Measurements from ENCODE around the gene SLC25A43. TPM values are rescaled to one million over a fixed set of nuclear protein-coding genes. Genes with fewer than 3 reads are reported as not detected.
A peak's percentile ranks its signal among the peaks of the same experiment; 100 is the strongest.
"Not testable (repeated sequence)": the region's sequence is repeated elsewhere in the genome, so short reads cannot be mapped to it uniquely, and the experiment has no call there.

SLC25A43 gene
- total RNA-seq, 2 experiments from 2014 or later: 2.9 to 3.2 TPM

DNA sequence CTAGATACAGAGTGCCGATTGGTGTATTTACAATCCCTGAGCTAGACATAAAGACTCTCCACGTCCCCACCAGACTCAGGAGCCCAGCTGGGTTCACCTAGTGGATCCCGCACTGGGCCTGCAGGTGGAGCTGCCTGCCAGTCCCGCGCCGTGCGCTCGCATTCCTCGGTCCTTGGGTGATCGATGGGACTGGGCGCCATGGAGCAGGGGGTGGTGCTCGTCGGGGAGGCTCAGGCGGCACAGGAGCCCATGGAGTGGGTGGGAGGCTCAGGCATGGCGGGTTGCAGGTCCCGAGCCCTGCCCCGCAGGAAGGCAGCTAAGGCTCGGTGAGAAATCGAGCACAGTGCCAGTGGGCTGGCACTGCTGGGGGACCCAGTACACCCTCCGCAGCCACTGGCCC, 11.7 kb upstream of the SLC25A43 start:
- intact Hi-C loops (cut with micrococcal nuclease); H3K27ac Mint-ChIP-seq; H3K4me1 Mint-ChIP-seq (ENCODE audit: low read depth); DNase-seq; H3K27me3 Mint-ChIP-seq (ENCODE audit: low read depth); H3K9me3 Mint-ChIP-seq; H3K36me3 Mint-ChIP-seq (ENCODE audit: low read depth); CTCF ChIA-PET; H3K4me3 Mint-ChIP-seq: not testable (repeated sequence)

GRCh38 chrX:119389214-119389613, 9.9 kb upstream of the SLC25A43 start:
- Mint-ChIP-seq H3K27me3 (ENCODE audit: low read depth) (no peaks in the 10 kb centered on the region), H3K36me3 (ENCODE audit: low read depth) (no peaks in the 10 kb centered on the region), H3K27ac (no peak overlapping the region), H3K9me3 (no peaks in the 10 kb centered on the region), H3K4me1 (ENCODE audit: low read depth) (no peaks in the 10 kb centered on the region), H3K4me3 (no peak overlapping the region)
- DNase-seq: no peak
- intact Hi-C loops (cut with micrococcal nuclease): no loop called here
- CTCF ChIA-PET: no interaction called here

- intact Hi-C loops (cut with micrococcal nuclease): no loop called here
- H3K36me3 Mint-ChIP-seq (ENCODE audit: low read depth): no peaks in the 10 kb centered on the region
- no peak for DNase-seq
- H3K27me3 Mint-ChIP-seq (ENCODE audit: low read depth): no peaks in the 10 kb centered on the region
- no peaks in the 10 kb centered on the region for H3K9me3 Mint-ChIP-seq
- H3K4me3 Mint-ChIP-seq: no peak overlapping the region
- no peak overlapping the region for H3K27ac Mint-ChIP-seq
- no peaks in the 10 kb centered on the region for H3K4me1 Mint-ChIP-seq (ENCODE audit: low read depth)
- CTCF ChIA-PET: no interaction called here
Observed at GRCh38 chrX:119389871-119390501, 9.2 kb upstream of the SLC25A43 start.

GRCh38 chrX:119391279-119391678, 7.9 kb upstream of the SLC25A43 start:
- no peaks in the 10 kb centered on the region for H3K9me3 Mint-ChIP-seq
- H3K4me3 Mint-ChIP-seq: no peak overlapping the region
- no peak overlapping the region for H3K27ac Mint-ChIP-seq
- CTCF ChIA-PET: no interaction called here
- DNase-seq: peak; percentile 26
- intact Hi-C loops (cut with micrococcal nuclease): no loop called here
- no peaks in the 10 kb centered on the region for H3K27me3 Mint-ChIP-seq (ENCODE audit: low read depth)
- H3K36me3 Mint-ChIP-seq (ENCODE audit: low read depth): no peaks in the 10 kb centered on the region
- H3K4me1 Mint-ChIP-seq (ENCODE audit: low read depth): no peaks in the 10 kb centered on the region

- no peak overlapping the region for H3K27ac Mint-ChIP-seq
- DNase-seq: no peak
- no peaks in the 10 kb centered on the region for H3K27me3 Mint-ChIP-seq (ENCODE audit: low read depth)
- intact Hi-C loops (cut with micrococcal nuclease): no loop called here
- CTCF ChIA-PET: no interaction called here
- H3K9me3 Mint-ChIP-seq: no peaks in the 10 kb centered on the region
- no peaks in the 10 kb centered on the region for H3K36me3 Mint-ChIP-seq (ENCODE audit: low read depth)
- H3K4me3 Mint-ChIP-seq: no peak overlapping the region
- no peaks in the 10 kb centered on the region for H3K4me1 Mint-ChIP-seq (ENCODE audit: low read depth)
Observed at GRCh38 chrX:119393144-119393543, 6.0 kb upstream of the SLC25A43 start.

DNA sequence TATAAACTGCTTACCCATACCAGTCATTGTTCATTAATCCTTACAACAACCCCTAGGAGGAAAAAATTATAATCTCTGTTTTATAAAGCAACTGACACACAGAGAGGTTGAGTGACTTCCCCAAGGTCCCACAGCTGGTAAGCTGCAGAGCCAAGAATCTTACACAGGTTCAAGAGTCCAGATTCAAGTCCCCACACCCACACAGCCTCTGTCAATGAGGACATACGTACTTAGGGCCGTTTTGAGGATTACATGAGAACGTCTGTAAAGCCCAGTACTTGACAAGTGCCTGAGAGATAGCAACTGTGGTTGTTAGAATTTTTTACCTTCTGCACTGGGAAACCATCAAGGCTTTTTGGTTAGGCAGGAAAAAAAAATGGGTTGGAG, 556 bp upstream of the SLC25A43 start:
- intact Hi-C loops (cut with micrococcal nuclease): no loop called here
- no peak overlapping the region for H3K27ac Mint-ChIP-seq

GRCh38 chrX:119399772-119400101, 601 bp downstream of the SLC25A43 start:
- Mint-ChIP-seq H3K9me3 (no peaks in the 10 kb centered on the region), H3K36me3 (ENCODE audit: low read depth) (no peaks in the 10 kb centered on the region), H3K4me3 (peak overlapping the region; percentile 52), H3K27ac (no peak overlapping the region), H3K27me3 (ENCODE audit: low read depth) (no peaks in the 10 kb centered on the region), H3K4me1 (ENCODE audit: low read depth) (peaks cover 11% of the 10 kb centered on the region)
- intact Hi-C loops (cut with micrococcal nuclease): loop anchor here (1.0 kb wide), 1 partner anchor 69 kb away; the partner anchor contains the start of gene SLC25A5
- no peak for DNase-seq
- CTCF ChIA-PET: no interaction called here

More for the DNA sequence above, 556 bp upstream of the SLC25A43 start:
- CTCF ChIA-PET: no interaction called here
- no peak for DNase-seq
- Mint-ChIP-seq H3K4me3 (peak overlapping the region; percentile 75), H3K27me3 (ENCODE audit: low read depth) (no peaks in the 10 kb centered on the region), H3K4me1 (ENCODE audit: low read depth) (peaks cover 11% of the 10 kb centered on the region), H3K36me3 (ENCODE audit: low read depth) (no peaks in the 10 kb centered on the region), H3K9me3 (no peaks in the 10 kb centered on the region)

- no peaks in the 10 kb centered on the region for H3K27me3 Mint-ChIP-seq (ENCODE audit: low read depth)
Observed at GRCh38 chrX:119401569-119401968, 2.4 kb downstream of the SLC25A43 start.

GRCh38 chrX:119402588-119402987, 3.5 kb downstream of the SLC25A43 start:
- Mint-ChIP-seq H3K4me1 (ENCODE audit: low read depth) (peaks cover 11% of the 10 kb centered on the region), H3K4me3 (no peak overlapping the region), H3K9me3 (no peaks in the 10 kb centered on the region), H3K36me3 (ENCODE audit: low read depth) (peaks cover under 1% of the 10 kb centered on the region), H3K27ac (no peak overlapping the region), H3K27me3 (ENCODE audit: low read depth) (no peaks in the 10 kb centered on the region)
- intact Hi-C loops (cut with micrococcal nuclease): no loop called here
- CTCF ChIA-PET: no interaction called here
- no peak for DNase-seq

More at GRCh38 chrX:119401569-119401968, 2.4 kb downstream of the SLC25A43 start:
- DNase-seq: no peak
- H3K4me3 Mint-ChIP-seq: no peak overlapping the region
- H3K27ac Mint-ChIP-seq: no peak overlapping the region
- CTCF ChIA-PET: no interaction called here
- intact Hi-C loops (cut with micrococcal nuclease): no loop called here
- no peaks in the 10 kb centered on the region for H3K9me3 Mint-ChIP-seq
- H3K36me3 Mint-ChIP-seq (ENCODE audit: low read depth): no peaks in the 10 kb centered on the region
- peaks cover 11% of the 10 kb centered on the region for H3K4me1 Mint-ChIP-seq (ENCODE audit: low read depth)

GRCh38 chrX:119406776-119407175, 7.6 kb downstream of the SLC25A43 start:
- Mint-ChIP-seq H3K27ac (no peak overlapping the region), H3K27me3 (ENCODE audit: low read depth) (no peaks in the 10 kb centered on the region), H3K4me3 (no peak overlapping the region), H3K36me3 (ENCODE audit: low read depth) (peaks cover 6% of the 10 kb centered on the region), H3K4me1 (ENCODE audit: low read depth) (no peaks in the 10 kb centered on the region), H3K9me3 (no peaks in the 10 kb centered on the region)
- no peak for DNase-seq
- CTCF ChIA-PET: no interaction called here
- intact Hi-C loops (cut with micrococcal nuclease): no loop called here

GRCh38 chrX:119407681-119408080, 8.5 kb downstream of the SLC25A43 start:
- Mint-ChIP-seq H3K9me3 (no peaks in the 10 kb centered on the region), H3K4me1 (ENCODE audit: low read depth) (no peaks in the 10 kb centered on the region), H3K4me3 (no peak overlapping the region), H3K27me3 (ENCODE audit: low read depth) (no peaks in the 10 kb centered on the region), H3K36me3 (ENCODE audit: low read depth) (peaks cover 6% of the 10 kb centered on the region), H3K27ac (no peak overlapping the region)
- CTCF ChIA-PET: no interaction called here
- intact Hi-C loops (cut with micrococcal nuclease): no loop called here
- no peak for DNase-seq

DNA sequence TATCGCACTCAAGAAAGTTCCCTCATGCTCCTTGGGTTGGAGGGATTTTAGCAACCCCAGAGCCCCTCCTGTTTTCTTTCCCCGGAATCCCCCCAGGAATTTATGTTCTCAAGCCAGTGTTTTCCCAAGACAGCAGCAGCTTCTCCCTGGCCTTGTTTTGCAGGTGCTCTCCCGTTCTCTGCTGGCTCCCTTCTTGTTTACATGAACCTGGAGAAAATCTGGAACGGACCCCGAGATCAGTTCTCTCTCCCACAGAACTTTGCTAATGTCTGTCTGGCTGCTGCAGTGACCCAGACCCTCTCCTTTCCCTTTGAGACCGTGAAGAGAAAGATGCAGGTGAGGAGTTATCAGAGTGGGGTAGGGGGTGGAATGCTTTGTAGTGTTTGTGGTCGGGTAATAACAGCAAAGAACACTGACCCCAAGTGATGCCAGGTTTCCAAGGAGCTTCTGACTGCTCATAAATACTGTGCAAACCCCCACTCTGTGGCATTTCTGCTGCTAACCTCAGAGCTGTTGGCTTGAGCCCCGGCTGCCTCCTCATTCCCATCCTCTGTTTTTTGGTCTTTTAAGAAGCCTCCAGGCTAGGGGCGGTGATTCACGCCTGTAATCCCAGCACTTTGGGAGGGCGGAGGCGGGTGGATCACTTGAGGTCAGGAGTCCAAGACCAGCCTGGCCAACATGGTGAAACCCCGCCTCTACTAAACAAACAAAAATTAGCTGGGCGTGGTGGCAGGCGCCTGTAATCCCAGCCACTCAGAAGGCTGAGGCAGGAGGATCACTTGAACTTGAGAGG, 11.1 kb downstream of the SLC25A43 start:
- CTCF ChIA-PET: no interaction called here
- no peaks in the 10 kb centered on the region for H3K4me1 Mint-ChIP-seq (ENCODE audit: low read depth)
- peaks cover 6% of the 10 kb centered on the region for H3K36me3 Mint-ChIP-seq (ENCODE audit: low read depth)
- no peak for DNase-seq
- H3K9me3 Mint-ChIP-seq: no peaks in the 10 kb centered on the region
- no peak overlapping the region for H3K27ac Mint-ChIP-seq
- intact Hi-C loops (cut with micrococcal nuclease): no loop called here
- no peak overlapping the region for H3K4me3 Mint-ChIP-seq
- no peaks in the 10 kb centered on the region for H3K27me3 Mint-ChIP-seq (ENCODE audit: low read depth)

DNA sequence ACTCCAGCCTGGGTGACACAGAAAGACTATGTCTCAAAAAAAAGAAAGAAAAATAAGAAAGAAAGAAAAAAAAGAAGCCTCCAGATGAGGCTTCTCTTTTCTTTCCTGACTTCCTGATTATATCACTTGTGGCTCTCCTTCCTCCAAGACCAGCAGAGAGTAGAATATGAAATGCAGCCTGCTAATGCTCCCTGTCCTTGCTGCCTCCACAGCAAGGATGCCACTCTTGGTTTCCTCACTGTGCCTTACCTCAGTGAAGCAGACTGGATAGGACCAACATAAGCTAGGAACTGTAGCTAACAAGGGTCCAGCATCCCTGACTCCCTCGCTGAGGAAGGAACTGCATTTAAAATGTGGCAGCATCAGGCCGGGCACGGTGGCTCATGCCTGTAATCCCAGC, 11.7 kb downstream of the SLC25A43 start:
- no peaks in the 10 kb centered on the region for H3K27me3 Mint-ChIP-seq (ENCODE audit: low read depth)
- H3K9me3 Mint-ChIP-seq: no peaks in the 10 kb centered on the region
- DNase-seq: no peak
- intact Hi-C loops (cut with micrococcal nuclease): no loop called here
- H3K4me3 Mint-ChIP-seq: no peak overlapping the region
- peaks cover 6% of the 10 kb centered on the region for H3K36me3 Mint-ChIP-seq (ENCODE audit: low read depth)
- CTCF ChIA-PET: no interaction called here
- no peaks in the 10 kb centered on the region for H3K4me1 Mint-ChIP-seq (ENCODE audit: low read depth)
- H3K27ac Mint-ChIP-seq: no peak overlapping the region

Measured in activated naive CD4-positive, alpha-beta T cell treated with anti-CD3 and anti-CD28 coated beads for 36 hours (primary cell).